GM18907 (cell line): ENCODE data around the gene NSMCE3.

Experiments used
- ATAC-seq: cut with Tn5 transposase; IDR thresholded peaks from one replicate; pipeline ENCODE4 v1.9.1; 2021; ENCODE audit warnings: mild to moderate bottlenecking, moderate library complexity; ENCODE audit not compliant: unreplicated experiment

The NSMCE3 gene

GRCh38 chr15:29269485-29270168, at the start of gene NSMCE3:
TSS of gene NSMCE3 (minus strand) at chr15:29269822. CDS start at chr15:29269705, 117 bp downstream.
- ATAC-seq: peak; percentile 93

GRCh38 chr15:29316422-29316821, 46.8 kb upstream of the NSMCE3 start:
- no peak for ATAC-seq

- ATAC-seq: no peak
Observed at GRCh38 chr15:29312387-29312786, 42.8 kb upstream of the NSMCE3 start.

- no peak for ATAC-seq
Observed at GRCh38 chr15:29311696-29312095, 42.1 kb upstream of the NSMCE3 start.

GRCh38 chr15:29309139-29309538, 39.5 kb upstream of the NSMCE3 start:
- peak; percentile 70 for ATAC-seq

- no peak for ATAC-seq
Observed at GRCh38 chr15:29308299-29308698, 38.7 kb upstream of the NSMCE3 start.

- no peak for ATAC-seq
Observed at GRCh38 chr15:29305556-29305955, 35.9 kb upstream of the NSMCE3 start.

- no peak for ATAC-seq
Observed at GRCh38 chr15:29302871-29303270, 33.2 kb upstream of the NSMCE3 start.

GRCh38 chr15:29299784-29300183, 30.2 kb upstream of the NSMCE3 start:
- no peak for ATAC-seq

GRCh38 chr15:29299331-29299730, 29.7 kb upstream of the NSMCE3 start:
- no peak for ATAC-seq

- ATAC-seq: no peak
Observed at GRCh38 chr15:29294732-29295325, 25.2 kb upstream of the NSMCE3 start.

- ATAC-seq: no peak
Observed at GRCh38 chr15:29291067-29291845, 21.6 kb upstream of the NSMCE3 start.

GRCh38 chr15:29289173-29289572, 19.6 kb upstream of the NSMCE3 start:
- ATAC-seq: no peak

GRCh38 chr15:29285386-29285785, 15.8 kb upstream of the NSMCE3 start:
- ATAC-seq: no peak

GRCh38 chr15:29283381-29283780, 13.8 kb upstream of the NSMCE3 start:
- ATAC-seq: no peak

GRCh38 chr15:29280514-29280913, 10.9 kb upstream of the NSMCE3 start:
- ATAC-seq: no peak

GRCh38 chr15:29278436-29279105, 8.9 kb upstream of the NSMCE3 start:
- ATAC-seq: no peak

- ATAC-seq: no peak
Observed at GRCh38 chr15:29276366-29276765, 6.7 kb upstream of the NSMCE3 start.

- no peak for ATAC-seq
Observed at GRCh38 chr15:29275855-29276254, 6.2 kb upstream of the NSMCE3 start.

GRCh38 chr15:29274946-29275345, 5.3 kb upstream of the NSMCE3 start:
- no peak for ATAC-seq

GRCh38 chr15:29272219-29272618, 2.6 kb upstream of the NSMCE3 start:
- no peak for ATAC-seq
